SK-N-MC (cell line): ENCODE results near the gene OR51A4.
"Not testable (repeated sequence)": the region's sequence is repeated elsewhere in the genome, so short reads cannot be mapped to it uniquely, and the experiment has no call there.

Experiments used
- DNase-seq: peaks from one replicate; pipeline ENCODE4 v3.0.0-alpha.2; 2011; ENCODE audit warnings: low read depth, low spot score
- H3K27ac ChIP-seq: fragments of 200-600 bp; sonication (generic); 2 replicates; pipeline ENCODE4 v1.5.1; 2016; ENCODE audit warnings: mixed run types
- H3K36me3 ChIP-seq: fragments of 200-600 bp; sonication (generic); 2 replicates; pipeline ENCODE4 v1.6.1; 2017; ENCODE audit warnings: antibody characterized with exemption, low read length, mixed read lengths; ENCODE audit not compliant: insufficient read depth
- H3K4me3 ChIP-seq: fragments of 200-600 bp; sonication (generic); 2 replicates; pipeline ENCODE4 v1.5.1; 2016
- H3K9ac ChIP-seq: fragments of 200-600 bp; sonication (generic); 2 replicates; pipeline ENCODE4 v1.8.0; 2017; ENCODE audit warnings: mixed run types, mixed read lengths; ENCODE audit not compliant: insufficient read length
- H3K9me3 ChIP-seq: fragments of 200-600 bp; sonication (generic); 2 replicates; pipeline ENCODE4 v1.6.1; 2017; ENCODE audit warnings: low read depth, mild to moderate bottlenecking, antibody characterized with exemption, low read length, moderate library complexity, mixed read lengths
- EZH2 ChIP-seq: fragments of 200-600 bp; sonication (generic); IDR thresholded peaks from one replicate; pipeline ENCODE4 v1.6.1; 2017; ENCODE audit warnings: antibody characterized with exemption
- FOXP2 ChIP-seq: optimal IDR thresholded peaks from 2 replicates; pipeline ENCODE3; 2011; ENCODE audit warnings: mild to moderate bottlenecking, moderate library complexity; ENCODE audit not compliant: insufficient read depth; ENCODE audit errors: extremely low read length, control extremely low read depth
- POLR2AphosphoS5 ChIP-seq: IDR thresholded peaks from 2 replicates; pipeline ENCODE4 v1.6.1; 2012; ENCODE audit warnings: mild to moderate bottlenecking, low read depth, low read length, borderline replicate concordance

Gene OR51A4

GRCh38 chr11:4947505-4947904 is at the start of gene OR51A4:
Gene OR51A4 (minus strand): TSS chr11:4947605. CDS start chr11:4947100, 505 bp downstream.
- Histone ChIP-seq H3K4me3 (no peak within 1 kb of the TSS), H3K36me3 (no peaks in the 10 kb centered on the region), H3K9ac (no peak within 1 kb of the TSS), H3K9me3 (no peaks in the 10 kb centered on the region), H3K27ac (no peak within 1 kb of the TSS)
- no peak for DNase-seq
- no peak for TF ChIP-seq EZH2
- no peak for TF ChIP-seq POLR2AphosphoS5
- TF ChIP-seq FOXP2 = no peak

- Histone ChIP-seq H3K36me3 (no peaks in the 10 kb centered on the region), H3K9me3 (no peaks in the 10 kb centered on the region), H3K27ac (no peak within 1 kb of the TSS), H3K9ac (no peak within 1 kb of the TSS), H3K4me3 (no peak within 1 kb of the TSS)
- DNase-seq = no peak
- no peak for TF ChIP-seq POLR2AphosphoS5
- TF ChIP-seq FOXP2 = no peak
- TF ChIP-seq EZH2 = no peak
Measured at GRCh38 chr11:4994551-4994950, 47.1 kb upstream of the OR51A4 start, which contains the start of gene OR51L1. Gene OR51L1 (plus strand): TSS chr11:4994851. CDS start chr11:4998983, 4,132 bp downstream.

- TF ChIP-seq POLR2AphosphoS5 (no peak), EZH2 (no peak), FOXP2 (no peak)
- Histone ChIP-seq H3K4me3 (no peak overlapping the region), H3K9me3 (no peaks in the 10 kb centered on the region), H3K9ac (no peak overlapping the region), H3K27ac (no peak overlapping the region), H3K36me3 (no peaks in the 10 kb centered on the region)
- DNase-seq = no peak
Measured at GRCh38 chr11:4991060-4991459, 43.7 kb upstream of the OR51A4 start.

- DNase-seq = no peak
- TF ChIP-seq EZH2 (no peak), FOXP2 (no peak), POLR2AphosphoS5 (no peak)
- Histone ChIP-seq H3K27ac (no peak overlapping the region), H3K9me3 (no peaks in the 10 kb centered on the region), H3K4me3 (no peak overlapping the region), H3K36me3 (no peaks in the 10 kb centered on the region), H3K9ac (no peak overlapping the region)
Measured at GRCh38 chr11:4983841-4984240, 36.4 kb upstream of the OR51A4 start.

- no peak for DNase-seq
- Histone ChIP-seq H3K27ac (no peak overlapping the region), H3K9ac (no peak overlapping the region), H3K9me3 (no peaks in the 10 kb centered on the region), H3K4me3 (no peak overlapping the region), H3K36me3 (no peaks in the 10 kb centered on the region)
- TF ChIP-seq POLR2AphosphoS5 = no peak
- no peak for TF ChIP-seq EZH2
- no peak for TF ChIP-seq FOXP2
Measured at GRCh38 chr11:4982678-4983077, 35.3 kb upstream of the OR51A4 start.

GRCh38 chr11:4979036-4979435 is 31.6 kb upstream of the OR51A4 start:
- H3K9ac ChIP-seq = no peak overlapping the region
- no peak overlapping the region for H3K27ac ChIP-seq
- DNase-seq = no peak
- H3K9me3 ChIP-seq = no peaks in the 10 kb centered on the region
- no peak overlapping the region for H3K4me3 ChIP-seq
- H3K36me3 ChIP-seq = no peaks in the 10 kb centered on the region
- TF ChIP-seq EZH2 = no peak
- no peak for TF ChIP-seq FOXP2
- TF ChIP-seq POLR2AphosphoS5 = no peak

GRCh38 chr11:4975436-4975835 is 28.0 kb upstream of the OR51A4 start:
- Histone ChIP-seq H3K36me3 (no peaks in the 10 kb centered on the region), H3K9ac (no peak overlapping the region), H3K27ac (no peak overlapping the region), H3K9me3 (no peaks in the 10 kb centered on the region), H3K4me3 (no peak overlapping the region)
- TF ChIP-seq EZH2 = no peak
- no peak for TF ChIP-seq FOXP2
- no peak for TF ChIP-seq POLR2AphosphoS5
- no peak for DNase-seq

GRCh38 chr11:4962816-4963215 is 15.4 kb upstream of the OR51A4 start:
- H3K9me3 ChIP-seq = no peaks in the 10 kb centered on the region
- TF ChIP-seq EZH2 (no peak), POLR2AphosphoS5 (no peak), FOXP2 (no peak)

GRCh38 chr11:4960877-4961276 is 13.5 kb upstream of the OR51A4 start:
- Histone ChIP-seq H3K9ac (no peak overlapping the region), H3K9me3 (no peaks in the 10 kb centered on the region), H3K4me3 (no peak overlapping the region), H3K36me3 (no peaks in the 10 kb centered on the region), H3K27ac (no peak overlapping the region)
- TF ChIP-seq POLR2AphosphoS5 = no peak
- TF ChIP-seq FOXP2 = no peak
- no peak for TF ChIP-seq EZH2
- DNase-seq = no peak

More at GRCh38 chr11:4962816-4963215, 15.4 kb upstream of the OR51A4 start:
- H3K27ac ChIP-seq = no peak overlapping the region
- no peaks in the 10 kb centered on the region for H3K36me3 ChIP-seq
- no peak overlapping the region for H3K4me3 ChIP-seq
- no peak overlapping the region for H3K9ac ChIP-seq
- DNase-seq = no peak

GRCh38 chr11:4957396-4957795 is 10.0 kb upstream of the OR51A4 start:
- Histone ChIP-seq H3K9me3 (no peaks in the 10 kb centered on the region), H3K36me3 (no peaks in the 10 kb centered on the region), H3K4me3 (no peak overlapping the region), H3K9ac (no peak overlapping the region), H3K27ac (no peak overlapping the region)
- TF ChIP-seq EZH2 = no peak
- no peak for DNase-seq

- not testable (repeated sequence) for H3K9me3 ChIP-seq, H3K27ac ChIP-seq, H3K9ac ChIP-seq, H3K4me3 ChIP-seq, H3K36me3 ChIP-seq, DNase-seq
Measured at GRCh38 chr11:4955613-4956012, 8.2 kb upstream of the OR51A4 start, which contains the start of gene OR51A2. Gene OR51A2 (minus strand): TSS chr11:4955713. CDS start chr11:4955713, 0 bp downstream.
